GM19455 (cell line): ENCODE data around the gene CNR2.
"Not testable (repeated sequence)": the region's sequence is repeated elsewhere in the genome, so short reads cannot be mapped to it uniquely, and the experiment has no call there.

Experiments
- ATAC-seq: cut with Tn5 transposase; IDR thresholded peaks from one replicate; pipeline ENCODE4 v1.9.1; 2021; ENCODE audit not compliant: unreplicated experiment

The CNR2 gene

DNA sequence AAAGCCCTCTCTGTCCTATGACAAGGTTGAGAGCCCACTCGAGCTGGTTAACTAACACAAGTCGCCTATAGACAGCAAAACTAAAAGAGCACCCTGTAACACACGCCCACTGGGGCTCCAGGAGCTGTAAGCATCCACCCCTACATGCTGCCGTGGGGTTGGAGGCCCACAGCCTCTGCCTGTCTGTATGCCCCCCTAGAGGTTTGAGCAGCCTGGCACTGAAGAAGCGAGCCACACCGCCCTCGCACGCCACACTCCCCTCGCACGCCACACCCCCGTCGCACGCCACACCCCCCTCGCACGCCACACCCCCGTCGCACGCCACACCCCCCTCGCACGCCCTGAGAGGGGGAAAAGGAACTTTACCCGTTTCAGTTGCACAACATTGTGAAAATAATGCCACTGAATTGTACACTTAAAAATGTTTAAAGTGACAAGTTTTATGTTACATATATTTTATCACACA is 74.7 kb downstream of the CNR2 start:
- peak; percentile 63 for ATAC-seq

GRCh38 chr1:23837908-23838307 is 75.3 kb downstream of the CNR2 start:
- no peak for ATAC-seq

DNA sequence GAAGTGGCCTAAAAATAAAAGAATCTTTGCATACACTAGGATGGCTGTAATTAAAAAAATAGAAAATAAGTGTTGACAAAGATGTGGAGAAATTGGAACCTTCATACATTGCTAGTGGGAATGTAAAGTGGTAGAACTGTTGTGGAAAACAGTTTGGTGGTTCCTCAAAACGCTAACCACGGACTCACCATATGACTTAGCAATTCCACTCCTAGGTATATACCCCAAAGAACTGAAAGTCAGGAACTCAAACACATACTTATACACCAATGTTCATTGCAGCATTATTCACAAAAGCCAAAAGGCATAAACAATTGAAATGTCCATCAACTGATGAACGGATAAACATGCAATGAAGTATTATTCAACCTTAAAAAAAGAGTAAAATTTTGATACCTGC is 77.1 kb downstream of the CNR2 start:
- ATAC-seq, result no peak

DNA sequence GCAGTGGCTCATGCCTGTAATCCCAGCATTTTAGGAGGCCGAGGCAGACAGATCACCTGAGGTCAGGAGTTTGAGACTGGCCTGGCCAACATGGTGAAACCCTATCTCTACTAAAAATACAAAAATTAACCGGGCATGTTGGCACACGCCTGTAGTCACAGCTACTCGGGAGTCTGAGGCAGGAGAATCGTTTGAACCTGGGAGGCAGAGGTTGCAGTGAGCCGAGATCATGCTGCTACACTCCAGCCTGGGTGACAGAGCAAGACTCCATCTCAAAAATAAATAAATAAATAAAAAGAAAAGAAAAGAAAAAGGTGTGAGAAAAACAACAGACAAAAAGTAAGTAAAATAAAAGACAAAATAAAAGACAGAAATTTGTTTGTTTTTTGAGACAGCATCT is 79.0 kb downstream of the CNR2 start:
- ATAC-seq, result not testable (repeated sequence)

DNA sequence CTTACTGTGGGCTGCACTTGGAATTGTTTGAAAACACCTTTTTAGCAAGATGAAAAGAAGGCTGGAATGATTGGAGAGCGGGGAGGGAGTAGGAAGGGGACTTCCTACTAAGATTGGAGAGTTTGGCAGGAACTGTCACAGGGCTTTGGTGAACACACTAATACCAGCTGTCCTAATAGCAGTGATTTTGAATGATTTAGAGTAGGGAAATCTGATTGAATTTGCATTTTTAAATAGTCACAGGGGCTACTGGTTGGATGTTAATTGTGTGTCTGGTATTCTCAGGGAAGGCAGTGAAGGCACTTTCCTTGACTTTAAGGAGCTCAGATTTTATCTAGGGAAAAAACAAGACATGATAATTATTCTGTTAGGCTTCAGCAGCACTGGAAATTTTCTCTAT is 85.4 kb downstream of the CNR2 start:
- ATAC-seq, result no peak

GRCh38 chr1:23826590-23826989 is 86.6 kb downstream of the CNR2 start:
- not testable (repeated sequence) for ATAC-seq

- ATAC-seq, result no peak
Observed at GRCh38 chr1:23825762-23826522, 87.2 kb downstream of the CNR2 start.

DNA sequence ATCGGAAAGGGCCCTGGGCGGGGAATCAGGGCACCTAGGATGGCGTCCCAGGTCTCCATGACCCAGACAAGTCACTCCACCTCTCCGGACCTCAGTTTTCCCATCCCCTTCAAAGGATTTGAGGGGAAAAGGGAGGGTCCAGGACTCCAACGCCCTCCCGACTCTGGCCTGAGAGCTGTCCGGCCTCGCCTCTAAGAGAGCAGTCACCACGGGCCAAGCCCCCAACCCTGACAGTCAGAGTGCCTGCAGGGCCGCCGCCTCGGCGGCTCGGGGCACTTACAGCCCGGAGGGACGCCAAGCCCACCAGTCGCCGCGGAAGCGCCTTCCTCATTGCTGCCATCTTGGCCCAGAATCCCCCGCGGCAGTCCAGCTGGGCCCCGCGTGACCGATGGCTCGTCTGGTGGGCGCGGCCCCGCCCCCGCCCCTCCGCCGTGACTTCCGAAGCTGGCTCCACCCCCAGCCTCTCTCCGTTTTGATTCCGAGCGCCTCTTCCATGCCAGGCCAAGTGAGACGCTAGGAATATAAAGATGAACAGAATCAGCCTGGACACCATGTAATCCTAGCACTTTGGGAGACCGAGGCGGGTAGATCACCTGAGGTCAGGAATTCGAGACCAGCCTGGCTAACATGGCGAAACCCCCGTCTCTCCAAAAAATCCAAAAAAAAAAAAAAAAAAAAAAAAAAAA is 87.9 kb downstream of the CNR2 start, which contains the start of gene HMGCL:
Gene HMGCL (minus strand): TSS at position 354 of the 686 bp plus-strand sequence. CDS start 14 bp downstream, at position 340.
- peak; percentile 65 for ATAC-seq

GRCh38 chr1:23824711-23825075 is 88.5 kb downstream of the CNR2 start:
- no peak for ATAC-seq

- no peak for ATAC-seq
Observed at GRCh38 chr1:23823767-23824166, 89.4 kb downstream of the CNR2 start.
